Pons (tissue), 1 donor: Measurements from ENCODE around the gene AIRE.
"Not testable (repeated sequence)": the region's sequence is repeated elsewhere in the genome, so short reads cannot be mapped to it uniquely, and the experiment has no call there.

ENCODE experiments used
- DNase-seq: peaks from one replicate; pipeline ENCODE4 v3.0.0-alpha.2; 2016; ENCODE audit warnings: low spot score

The AIRE gene

GRCh38 chr21:44267655-44268142 lies 18.0 kb upstream of the AIRE start:
- no peak for DNase-seq

- DNase-seq = no peak
Observed at GRCh38 chr21:44269090-44269489, 16.6 kb upstream of the AIRE start.

- no peak for DNase-seq
Observed at GRCh38 chr21:44271558-44272283, 14.0 kb upstream of the AIRE start.

GRCh38 chr21:44272284-44272858 lies 13.3 kb upstream of the AIRE start:
- no peak for DNase-seq

GRCh38 chr21:44273046-44273445 lies 12.6 kb upstream of the AIRE start:
- DNase-seq = no peak

- no peak for DNase-seq
Observed at GRCh38 chr21:44275041-44275440, 10.6 kb upstream of the AIRE start.

- no peak for DNase-seq
Observed at GRCh38 chr21:44279354-44280260, 6.1 kb upstream of the AIRE start.

- DNase-seq = no peak
Observed at GRCh38 chr21:44281801-44282200, 3.9 kb upstream of the AIRE start.

- DNase-seq = no peak
Observed at GRCh38 chr21:44282370-44282769, 3.3 kb upstream of the AIRE start.

GRCh38 chr21:44283211-44283785 lies 2.4 kb upstream of the AIRE start:
- not testable (repeated sequence) for DNase-seq

- DNase-seq = no peak
Observed at GRCh38 chr21:44283948-44284347, 1.7 kb upstream of the AIRE start.

- DNase-seq = no peak
Observed at GRCh38 chr21:44286086-44286715, 525 bp downstream of the AIRE start.

- no peak for DNase-seq
Observed at GRCh38 chr21:44286716-44287632, 1.3 kb downstream of the AIRE start.

GRCh38 chr21:44288251-44289110 lies 2.8 kb downstream of the AIRE start:
- DNase-seq = no peak

- DNase-seq = no peak
Observed at GRCh38 chr21:44289381-44290010, 3.8 kb downstream of the AIRE start.

GRCh38 chr21:44290327-44291077 lies 4.8 kb downstream of the AIRE start:
- DNase-seq = no peak

GRCh38 chr21:44291078-44291935 lies 5.6 kb downstream of the AIRE start:
- no peak for DNase-seq
